GM21786 (cell line): ENCODE measurements around the gene CPSF4.
A peak's percentile ranks its signal among the peaks of the same experiment; 100 is the strongest.
"Not testable (repeated sequence)": the region's sequence is repeated elsewhere in the genome, so short reads cannot be mapped to it uniquely, and the experiment has no call there.

Experiments
- ATAC-seq: cut with Tn5 transposase; IDR thresholded peaks from one replicate; pipeline ENCODE4 v1.9.1; 2021; ENCODE audit not compliant: unreplicated experiment

The CPSF4 gene

GRCh38 chr7:99478464-99479440 is 40.0 kb downstream of the CPSF4 start:
- no peak for ATAC-seq

- no peak for ATAC-seq
These were observed 46.4 kb downstream of the CPSF4 start for GRCh38 chr7:99485094-99485493.

GRCh38 chr7:99489235-99489634 is 50.5 kb downstream of the CPSF4 start:
- no peak for ATAC-seq

DNA sequence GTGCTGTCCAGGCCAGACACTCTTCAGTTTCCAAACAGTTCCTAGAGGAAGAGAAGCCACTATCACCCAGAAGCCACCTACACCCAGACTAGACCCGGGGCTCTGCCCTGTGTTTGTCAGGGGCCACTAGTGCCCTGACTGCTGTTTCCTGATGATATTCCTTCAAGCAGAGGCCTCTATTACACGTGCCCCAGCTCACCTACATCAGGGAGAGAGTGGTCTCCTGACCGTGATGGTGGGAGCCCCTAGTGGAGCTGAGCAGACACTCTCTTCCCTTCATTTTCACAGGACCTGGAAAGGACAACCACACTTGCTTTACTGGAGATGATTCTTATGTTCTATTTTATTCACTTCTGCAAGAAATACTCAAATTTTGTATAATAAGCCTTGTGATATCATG is 52.1 kb downstream of the CPSF4 start:
- ATAC-seq = no peak

DNA sequence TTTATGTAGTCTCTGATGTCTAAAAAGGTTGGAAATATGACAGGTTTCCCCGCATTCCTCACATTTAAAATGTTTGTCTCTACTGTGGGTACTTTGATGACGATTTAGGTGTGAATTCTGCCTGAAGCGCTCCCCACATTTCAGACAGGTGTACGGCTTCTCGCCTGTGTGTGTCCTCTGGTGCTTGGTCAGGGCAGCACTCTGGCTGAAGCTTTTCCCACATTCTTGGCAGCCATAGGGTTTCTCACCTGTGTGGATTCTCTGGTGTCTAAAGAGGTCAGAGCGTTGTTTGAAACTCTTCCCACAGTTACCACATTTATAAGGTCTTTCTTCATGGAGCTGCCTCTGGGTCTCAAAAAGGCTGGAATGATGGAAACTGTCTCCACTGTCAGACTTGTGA is 55.1 kb downstream of the CPSF4 start:
- ATAC-seq = no peak

GRCh38 chr7:99497766-99498545 is 59.2 kb downstream of the CPSF4 start:
- ATAC-seq = no peak

- no peak for ATAC-seq
These were observed 59.8 kb downstream of the CPSF4 start for GRCh38 chr7:99498546-99498944.

DNA sequence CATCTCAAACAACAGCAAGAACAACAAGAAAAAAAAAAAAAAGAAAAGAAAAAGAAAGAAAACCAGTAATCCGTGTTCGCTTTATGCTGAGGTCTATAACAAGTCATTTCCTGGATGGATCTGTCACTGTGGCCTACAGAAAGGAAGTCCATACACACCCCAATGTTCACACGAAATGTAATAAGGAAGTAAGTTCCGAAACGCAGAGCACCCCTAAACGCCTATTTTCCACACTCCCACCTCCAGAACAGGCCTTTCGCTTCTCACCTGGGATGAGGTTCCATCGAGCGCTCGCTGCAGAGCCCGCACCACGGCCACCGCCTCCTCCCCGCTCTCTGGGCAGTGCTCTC is 60.6 kb downstream of the CPSF4 start:
- no peak for ATAC-seq

- ATAC-seq = peak; percentile 38
These were observed 61.2 kb downstream of the CPSF4 start, which contains the start of gene ZNF394 for GRCh38 chr7:99499721-99500636. TSS of gene ZNF394 (minus strand) at chr7:99500281. CDS start at chr7:99500093, 188 bp downstream.

- no peak for ATAC-seq
These were observed 61.9 kb downstream of the CPSF4 start for GRCh38 chr7:99500637-99501009.

- not testable (repeated sequence) for ATAC-seq
These were observed 62.5 kb downstream of the CPSF4 start for GRCh38 chr7:99501236-99501635.

- ATAC-seq = no peak
These were observed 65.5 kb downstream of the CPSF4 start for GRCh38 chr7:99504281-99504602.

GRCh38 chr7:99504603-99505323 is 66.0 kb downstream of the CPSF4 start, which contains the start of gene ZKSCAN5:
TSS of gene ZKSCAN5 (plus strand) at chr7:99504662. CDS start at chr7:99506045, 1,383 bp downstream.
- peak; percentile 70 for ATAC-seq

- peak; percentile 2 for ATAC-seq
These were observed 66.5 kb downstream of the CPSF4 start for GRCh38 chr7:99505324-99505662.
